Measurements from ENCODE around the gene MTRF1L.

DNA sequence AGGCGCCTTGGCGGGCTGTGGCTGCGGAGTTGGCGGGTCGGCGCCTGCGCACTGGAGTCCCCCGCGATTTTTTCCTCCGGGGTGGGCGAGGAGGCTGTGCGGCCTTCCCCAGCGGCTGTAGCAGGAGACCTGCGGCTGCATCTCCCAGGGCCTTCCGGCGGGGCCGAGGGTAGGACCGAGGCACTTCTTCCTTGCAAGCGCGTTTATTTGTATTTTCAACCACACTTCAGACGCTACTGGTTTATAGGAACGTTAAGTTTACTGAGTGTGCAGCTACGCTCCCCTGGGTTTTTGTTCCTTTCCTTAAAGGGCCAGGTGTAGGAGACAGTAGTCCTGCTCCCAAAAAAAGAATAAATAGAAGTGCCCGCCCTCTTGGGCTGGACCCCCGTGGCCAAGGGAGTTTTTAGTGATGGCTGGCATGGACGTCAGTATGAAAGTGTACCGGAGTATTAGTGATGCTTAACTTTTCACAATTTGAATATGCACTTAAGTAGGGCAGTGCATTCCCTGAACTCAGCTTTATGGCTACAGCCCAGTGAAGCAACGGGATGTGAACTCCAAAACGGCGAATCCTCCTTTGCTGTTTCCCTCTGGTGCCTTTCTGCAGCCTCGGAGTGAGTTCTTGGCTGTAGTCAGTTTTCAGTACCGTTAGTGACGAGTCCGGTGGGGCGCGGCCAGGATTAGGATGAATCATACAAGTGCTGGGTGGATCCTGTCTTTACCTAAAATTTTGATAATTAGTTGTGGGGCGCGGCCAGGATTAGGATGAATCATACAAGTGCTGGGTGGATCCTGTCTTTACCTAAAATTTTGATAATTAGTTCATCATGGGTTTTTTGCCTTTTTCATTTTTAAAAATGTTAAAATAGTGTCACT, 18.6 kb downstream of the MTRF1L start:
- TF ChIP-seq, protein P1, sequence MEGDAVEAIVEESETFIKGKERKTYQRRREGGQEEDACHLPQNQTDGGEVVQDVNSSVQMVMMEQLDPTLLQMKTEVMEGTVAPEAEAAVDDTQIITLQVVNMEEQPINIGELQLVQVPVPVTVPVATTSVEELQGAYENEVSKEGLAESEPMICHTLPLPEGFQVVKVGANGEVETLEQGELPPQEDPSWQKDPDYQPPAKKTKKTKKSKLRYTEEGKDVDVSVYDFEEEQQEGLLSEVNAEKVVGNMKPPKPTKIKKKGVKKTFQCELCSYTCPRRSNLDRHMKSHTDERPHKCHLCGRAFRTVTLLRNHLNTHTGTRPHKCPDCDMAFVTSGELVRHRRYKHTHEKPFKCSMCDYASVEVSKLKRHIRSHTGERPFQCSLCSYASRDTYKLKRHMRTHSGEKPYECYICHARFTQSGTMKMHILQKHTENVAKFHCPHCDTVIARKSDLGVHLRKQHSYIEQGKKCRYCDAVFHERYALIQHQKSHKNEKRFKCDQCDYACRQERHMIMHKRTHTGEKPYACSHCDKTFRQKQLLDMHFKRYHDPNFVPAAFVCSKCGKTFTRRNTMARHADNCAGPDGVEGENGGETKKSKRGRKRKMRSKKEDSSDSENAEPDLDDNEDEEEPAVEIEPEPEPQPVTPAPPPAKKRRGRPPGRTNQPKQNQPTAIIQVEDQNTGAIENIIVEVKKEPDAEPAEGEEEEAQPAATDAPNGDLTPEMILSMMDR (IDR thresholded peaks at IDR 0.05) = no peak
- no peak for TF ChIP-seq ZFX (IDR thresholded peaks at IDR 0.05; ENCODE audit: borderline replicate concordance)

Measured in 22Rv1 (cell line).